PFSK-1 (cell line): ENCODE results near the gene SLC35A2.

Source experiments
- FOXP2 ChIP-seq: optimal IDR thresholded peaks from 2 replicates; pipeline ENCODE3; 2011; ENCODE audit warnings: borderline replicate concordance, control low read depth, inconsistent platforms; ENCODE audit not compliant: insufficient read depth; ENCODE audit errors: extremely low read length, extremely low read depth
- POLR2AphosphoS5 ChIP-seq: IDR thresholded peaks from 2 replicates; pipeline ENCODE4 v1.6.1; 2012; ENCODE audit warnings: low read depth, mild to moderate bottlenecking, control low read depth, low read length, moderate library complexity
- REST ChIP-seq, 2 experiments: IDR thresholded peaks; 2 replicates each; pipeline versions ENCODE4 v1.6.1 to v1.8.0; 2011 to 2012; ENCODE audit warnings: low read depth in 2 of 2, low read length in 2 of 2, control low read depth in 1 of 2, inconsistent platforms in 1 of 2, mild to moderate bottlenecking in 1 of 2, moderate library complexity in 1 of 2; ENCODE audit not compliant: insufficient read depth in 1 of 2
- SIN3A ChIP-seq: IDR thresholded peaks from 2 replicates; pipeline ENCODE4 v1.6.1; 2012; ENCODE audit warnings: mild to moderate bottlenecking, low read length, moderate library complexity, borderline replicate concordance; ENCODE audit not compliant: insufficient read depth
- TAF1 ChIP-seq: IDR thresholded peaks from 2 replicates; pipeline ENCODE4 v1.6.1; 2012; ENCODE audit warnings: low read length, control low read depth, borderline replicate concordance; ENCODE audit not compliant: insufficient read depth

- TF ChIP-seq POLR2AphosphoS5 (no peak), SIN3A (no peak), REST (IDR thresholded peaks at IDR 0.05; ENCODE audit: insufficient read depth in 1 of 2, low read depth in 2 of 2, low read length in 2 of 2) (no peak), TAF1 (no peak), FOXP2 (no peak)
Measured at GRCh38 chrX:48904626-48905025, 6.8 kb downstream of the SLC35A2 start.
